GM21528 (cell line): ENCODE results near the gene G0S2.

Experiments used
- ATAC-seq: cut with Tn5 transposase; IDR thresholded peaks from one replicate; pipeline ENCODE4 v1.9.1; 2021; ENCODE audit warnings: mild to moderate bottlenecking, moderate library complexity; ENCODE audit not compliant: unreplicated experiment, low FRiP score

G0S2 gene

GRCh38 chr1:209710093-209710492, 34.9 kb downstream of the G0S2 start:
- ATAC-seq = no peak

GRCh38 chr1:209710847-209711246, 35.6 kb downstream of the G0S2 start:
- no peak for ATAC-seq

GRCh38 chr1:209714338-209714737, 39.1 kb downstream of the G0S2 start:
- no peak for ATAC-seq

- no peak for ATAC-seq
These were observed 40.1 kb downstream of the G0S2 start for GRCh38 chr1:209715314-209715713.

GRCh38 chr1:209717818-209718217, 42.6 kb downstream of the G0S2 start:
- no peak for ATAC-seq

- ATAC-seq = no peak
These were observed 45.1 kb downstream of the G0S2 start for GRCh38 chr1:209720326-209720725.

GRCh38 chr1:209720826-209721225, 45.6 kb downstream of the G0S2 start:
- ATAC-seq = no peak

GRCh38 chr1:209721323-209721722, 46.1 kb downstream of the G0S2 start:
- ATAC-seq = no peak

- ATAC-seq = no peak
These were observed 48.1 kb downstream of the G0S2 start for GRCh38 chr1:209723265-209723664.

- no peak for ATAC-seq
These were observed 48.8 kb downstream of the G0S2 start for GRCh38 chr1:209723756-209724693.
